ENCODE data around the gene TULP4. TPM values are rescaled to one million over a fixed set of nuclear protein-coding genes. Genes with fewer than 3 reads are reported as not detected.

The TULP4 gene
- total RNA-seq, 2 experiments from 2014 or later = 28.4 to 30.5 TPM

DNA sequence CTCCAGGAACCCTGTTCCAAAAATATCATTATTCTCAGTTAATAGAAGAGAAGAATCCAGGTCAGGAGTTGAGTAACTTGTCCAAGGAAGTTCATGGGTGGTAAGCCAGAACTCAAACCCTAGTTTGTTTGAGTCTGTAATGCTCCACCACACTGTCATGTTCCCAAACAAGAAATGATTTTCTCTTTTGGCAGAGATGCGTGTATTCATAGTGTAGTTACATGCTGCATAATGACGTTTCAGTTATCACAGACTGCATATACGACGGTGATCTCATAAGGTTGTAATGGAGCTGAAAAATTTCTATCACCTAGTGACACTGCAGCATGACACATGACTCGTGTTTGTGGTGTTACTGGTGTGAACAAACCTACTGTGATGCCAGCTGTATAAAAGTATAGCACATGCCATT, 102.6 kb downstream of the TULP4 start:
- Mint-ChIP-seq H3K9me3 (ENCODE audit: low read depth) (no peaks in the 10 kb centered on the region), H3K4me3 (no peak overlapping the region), H3K4me1 (no peaks in the 10 kb centered on the region), H3K27me3 (no peaks in the 10 kb centered on the region), H3K36me3 (peaks cover 3% of the 10 kb centered on the region), H3K27ac (no peak overlapping the region)
- ATAC-seq (no peak), DNase-seq (no peak)
- CTCF ChIA-PET = no interaction called here

- ATAC-seq (no peak), DNase-seq (no peak)
- Mint-ChIP-seq H3K27ac (no peak overlapping the region), H3K27me3 (no peaks in the 10 kb centered on the region), H3K36me3 (peaks cover 3% of the 10 kb centered on the region), H3K4me1 (no peaks in the 10 kb centered on the region), H3K9me3 (ENCODE audit: low read depth) (no peaks in the 10 kb centered on the region), H3K4me3 (no peak overlapping the region)
- CTCF ChIA-PET = no interaction called here
Measured at GRCh38 chr6:158415666-158416065, 103.4 kb downstream of the TULP4 start.

GRCh38 chr6:158416883-158417759, 104.9 kb downstream of the TULP4 start:
- Mint-ChIP-seq H3K27me3 (no peaks in the 10 kb centered on the region), H3K4me3 (no peak overlapping the region), H3K36me3 (peaks cover 3% of the 10 kb centered on the region), H3K4me1 (no peaks in the 10 kb centered on the region), H3K27ac (no peak overlapping the region), H3K9me3 (ENCODE audit: low read depth) (no peaks in the 10 kb centered on the region)
- CTCF ChIA-PET = interaction anchor here (0.7 to 1.9 kb wide), 3 partner anchors 15 to 196 kb away, joined by 4 to 10 read pairs (median 4); no protein-coding TSS in a partner anchor
- DNase-seq (no peak), ATAC-seq (no peak)

DNA sequence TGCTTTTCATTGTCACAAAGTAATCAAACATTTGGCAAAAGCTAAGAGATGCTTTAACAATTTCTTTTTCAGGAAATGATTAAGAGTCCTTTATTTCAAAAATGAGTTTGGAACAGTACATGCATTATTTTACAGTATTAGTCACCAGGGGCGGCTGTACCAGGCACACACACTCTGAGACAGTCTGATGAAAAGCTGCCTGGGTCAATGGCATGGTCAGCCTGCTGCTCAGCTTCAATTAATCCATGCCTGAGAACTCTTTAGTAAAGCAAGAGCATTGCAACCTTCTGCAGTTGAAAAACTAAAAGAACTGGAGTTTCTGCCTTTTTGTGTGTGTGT, 105.5 kb downstream of the TULP4 start:
- Mint-ChIP-seq H3K4me3 (no peak overlapping the region), H3K27me3 (no peaks in the 10 kb centered on the region), H3K27ac (no peak overlapping the region), H3K9me3 (ENCODE audit: low read depth) (no peaks in the 10 kb centered on the region), H3K36me3 (peaks cover 3% of the 10 kb centered on the region), H3K4me1 (no peaks in the 10 kb centered on the region)
- DNase-seq (no peak), ATAC-seq (no peak)
- CTCF ChIA-PET = interaction anchor here (0.7 to 1.9 kb wide), 5 partner anchors 9 to 792 kb away, joined by 3 to 10 read pairs (median 4); no protein-coding TSS in a partner anchor

DNA sequence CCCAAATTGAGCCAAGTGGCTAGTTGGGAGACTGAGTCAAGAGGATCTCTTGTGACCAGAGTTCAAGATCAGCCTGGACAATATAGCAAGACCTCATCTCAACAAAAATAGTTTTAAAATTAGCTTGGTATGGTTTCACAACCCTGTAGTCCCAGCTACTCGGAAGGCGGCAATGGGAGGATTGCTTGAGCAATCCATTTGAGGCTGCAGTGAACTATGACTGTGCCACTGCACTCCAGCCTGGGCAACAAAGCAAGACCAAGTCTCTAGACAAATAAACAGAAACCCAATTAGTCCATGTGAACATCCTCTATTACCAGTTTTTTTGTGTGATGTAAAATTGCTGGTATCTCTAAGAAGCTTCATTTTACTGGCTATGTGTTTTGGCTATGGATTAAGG, 106.2 kb downstream of the TULP4 start:
- no peaks in the 10 kb centered on the region for H3K27me3 Mint-ChIP-seq
- CTCF ChIA-PET = interaction anchor here (0.7 to 1.9 kb wide), 6 partner anchors 10 to 792 kb away, joined by 3 to 10 read pairs (median 3); no protein-coding TSS in a partner anchor
- H3K36me3 Mint-ChIP-seq = peaks cover 3% of the 10 kb centered on the region
- ATAC-seq = no peak
- H3K9me3 Mint-ChIP-seq (ENCODE audit: low read depth) = no peaks in the 10 kb centered on the region
- no peak overlapping the region for H3K4me3 Mint-ChIP-seq
- DNase-seq = no peak
- no peaks in the 10 kb centered on the region for H3K4me1 Mint-ChIP-seq
- no peak overlapping the region for H3K27ac Mint-ChIP-seq

GRCh38 chr6:158419339-158419909, 107.2 kb downstream of the TULP4 start:
- CTCF ChIA-PET = interaction anchor here (1.0 to 1.9 kb wide), 4 partner anchors 18 to 198 kb away, joined by 3 to 10 read pairs (median 4); no protein-coding TSS in a partner anchor

GRCh38 chr6:158421381-158421780, 109.1 kb downstream of the TULP4 start:
- Mint-ChIP-seq H3K27ac (no peak overlapping the region), H3K27me3 (no peaks in the 10 kb centered on the region), H3K9me3 (ENCODE audit: low read depth) (no peaks in the 10 kb centered on the region), H3K4me1 (no peaks in the 10 kb centered on the region), H3K36me3 (peaks cover 4% of the 10 kb centered on the region), H3K4me3 (no peak overlapping the region)
- ATAC-seq (no peak), DNase-seq (no peak)
- CTCF ChIA-PET = no interaction called here

More at GRCh38 chr6:158419339-158419909, 107.2 kb downstream of the TULP4 start:
- no peaks in the 10 kb centered on the region for H3K4me1 Mint-ChIP-seq
- no peaks in the 10 kb centered on the region for H3K27me3 Mint-ChIP-seq
- H3K36me3 Mint-ChIP-seq = peaks cover 3% of the 10 kb centered on the region
- H3K4me3 Mint-ChIP-seq = no peak overlapping the region
- H3K27ac Mint-ChIP-seq = no peak overlapping the region
- no peak for DNase-seq
- H3K9me3 Mint-ChIP-seq (ENCODE audit: low read depth) = no peaks in the 10 kb centered on the region
- ATAC-seq = no peak

DNA sequence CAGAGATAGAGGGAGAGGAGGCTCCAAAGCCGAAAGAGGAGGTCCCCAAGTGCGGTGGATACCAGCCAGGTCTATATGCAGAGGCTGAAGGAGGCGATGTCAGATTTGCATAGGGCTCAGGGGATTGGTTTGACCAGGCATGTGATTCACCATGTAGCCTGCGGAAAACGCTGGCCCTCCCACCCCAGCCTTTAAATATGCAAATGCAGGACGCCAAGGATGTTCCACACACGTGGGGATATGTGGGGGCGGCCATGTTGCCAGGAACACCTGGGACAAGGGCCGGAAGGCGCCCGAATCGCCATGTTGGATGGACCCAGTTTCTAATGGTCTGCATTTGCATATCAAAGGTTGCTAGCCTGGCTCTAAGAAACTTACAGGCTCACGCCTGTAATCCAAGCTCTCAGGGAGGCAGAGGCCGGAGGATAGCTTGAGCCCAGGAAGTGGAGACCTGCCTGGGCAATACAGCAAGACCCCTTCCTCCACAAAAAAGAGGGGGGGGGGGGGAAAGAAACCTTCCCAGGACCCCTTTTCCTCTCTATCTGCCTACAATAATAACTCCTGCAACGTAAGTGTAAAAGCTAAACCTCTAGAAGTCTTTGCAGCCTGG, 110.5 kb downstream of the TULP4 start:
- CTCF ChIA-PET = no interaction called here
- Mint-ChIP-seq H3K4me1 (no peaks in the 10 kb centered on the region), H3K4me3 (no peak overlapping the region), H3K9me3 (ENCODE audit: low read depth) (no peaks in the 10 kb centered on the region), H3K27me3 (no peaks in the 10 kb centered on the region), H3K36me3 (peaks cover 4% of the 10 kb centered on the region), H3K27ac (no peak overlapping the region)
- DNase-seq (no peak), ATAC-seq (no peak)

DNA sequence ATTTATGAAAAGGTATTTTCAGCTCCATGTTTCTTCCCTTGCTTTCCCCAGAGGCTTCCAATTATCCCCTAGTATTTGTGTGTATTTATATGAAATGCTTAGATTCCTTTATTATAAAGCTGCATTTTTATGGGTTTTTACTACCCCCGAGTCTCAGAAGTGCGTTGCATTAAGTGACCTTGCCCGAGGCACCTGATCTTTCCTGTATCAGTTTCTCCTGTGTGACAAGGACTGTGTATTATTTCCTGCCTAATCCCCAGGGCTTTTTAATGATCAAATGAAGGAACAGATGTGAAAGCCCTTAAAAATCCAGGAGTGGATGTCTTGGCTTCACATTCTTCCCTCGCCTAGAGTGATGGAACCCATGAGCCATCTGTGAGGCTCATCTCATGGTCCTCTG, 118.8 kb downstream of the TULP4 start:
- Mint-ChIP-seq H3K27ac (no peak overlapping the region), H3K4me1 (no peaks in the 10 kb centered on the region), H3K36me3 (peaks cover 1% of the 10 kb centered on the region), H3K27me3 (no peaks in the 10 kb centered on the region), H3K9me3 (ENCODE audit: low read depth) (no peaks in the 10 kb centered on the region), H3K4me3 (no peak overlapping the region)
- CTCF ChIA-PET = no interaction called here
- ATAC-seq (no peak), DNase-seq (no peak)

GRCh38 chr6:158431560-158431959, 119.3 kb downstream of the TULP4 start:
- no peaks in the 10 kb centered on the region for H3K9me3 Mint-ChIP-seq (ENCODE audit: low read depth)
- CTCF ChIA-PET = no interaction called here
- no peak overlapping the region for H3K4me3 Mint-ChIP-seq
- no peaks in the 10 kb centered on the region for H3K4me1 Mint-ChIP-seq
- no peaks in the 10 kb centered on the region for H3K27me3 Mint-ChIP-seq
- no peak for DNase-seq
- ATAC-seq = no peak
- H3K36me3 Mint-ChIP-seq = no peaks in the 10 kb centered on the region
- H3K27ac Mint-ChIP-seq = no peak overlapping the region

- Mint-ChIP-seq H3K4me1 (no peaks in the 10 kb centered on the region), H3K27ac (no peak overlapping the region), H3K4me3 (no peak overlapping the region), H3K9me3 (ENCODE audit: low read depth) (no peaks in the 10 kb centered on the region), H3K27me3 (no peaks in the 10 kb centered on the region), H3K36me3 (no peaks in the 10 kb centered on the region)
- ATAC-seq = no peak
- no peak for DNase-seq
- CTCF ChIA-PET = no interaction called here
Measured at GRCh38 chr6:158437571-158437970, 125.3 kb downstream of the TULP4 start.

DNA sequence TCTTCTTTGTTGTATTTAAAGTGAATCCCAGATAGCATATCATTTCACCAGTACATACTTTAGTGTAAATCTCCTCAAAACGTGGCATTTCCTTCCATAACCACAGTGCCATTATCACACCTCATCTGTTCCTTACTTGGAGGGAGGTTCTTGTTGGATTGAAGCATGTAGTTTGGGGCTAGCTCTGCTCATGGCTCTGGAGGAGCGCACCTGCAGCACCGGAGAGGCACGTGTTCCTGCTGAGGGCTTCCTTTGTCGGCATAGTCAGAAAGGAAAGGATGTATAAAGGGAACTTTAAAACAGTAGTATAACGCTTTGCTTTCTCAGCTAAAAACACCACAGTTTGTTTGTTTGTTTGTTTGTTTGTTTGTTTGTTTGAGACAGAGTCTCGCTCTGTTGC, 126.0 kb downstream of the TULP4 start:
- DNase-seq (no peak), ATAC-seq (no peak)
- H3K4me3 Mint-ChIP-seq = no peak overlapping the region
- H3K36me3 Mint-ChIP-seq = no peaks in the 10 kb centered on the region
- CTCF ChIA-PET = no interaction called here
- no peaks in the 10 kb centered on the region for H3K9me3 Mint-ChIP-seq (ENCODE audit: low read depth)
- no peaks in the 10 kb centered on the region for H3K4me1 Mint-ChIP-seq
- H3K27me3 Mint-ChIP-seq = no peaks in the 10 kb centered on the region
- no peak overlapping the region for H3K27ac Mint-ChIP-seq

DNA sequence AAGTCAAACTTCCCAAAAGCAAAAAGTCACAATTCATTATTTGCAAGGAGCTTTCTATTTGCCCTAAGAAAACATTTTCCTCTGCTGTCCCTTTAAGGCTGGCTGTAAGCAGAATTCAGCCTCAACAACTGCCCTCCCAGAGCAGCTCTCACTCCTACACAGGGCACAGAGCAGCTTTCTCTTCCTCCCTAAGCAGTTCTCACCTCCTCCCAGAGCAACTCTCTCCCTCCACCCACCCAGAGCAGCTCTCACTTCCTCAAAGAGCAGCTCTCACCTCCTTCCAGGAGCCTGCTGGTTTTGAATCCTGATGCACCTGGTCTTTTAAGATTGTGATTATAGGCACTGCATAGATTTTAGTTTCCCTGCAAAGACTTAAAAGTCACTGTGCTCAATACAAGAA, 127.0 kb downstream of the TULP4 start:
- DNase-seq = no peak
- CTCF ChIA-PET = no interaction called here
- no peak for ATAC-seq
- H3K27ac Mint-ChIP-seq = no peak overlapping the region
- no peak overlapping the region for H3K4me3 Mint-ChIP-seq
- H3K27me3 Mint-ChIP-seq = no peaks in the 10 kb centered on the region
- H3K4me1 Mint-ChIP-seq = no peaks in the 10 kb centered on the region
- no peaks in the 10 kb centered on the region for H3K36me3 Mint-ChIP-seq
- no peaks in the 10 kb centered on the region for H3K9me3 Mint-ChIP-seq (ENCODE audit: low read depth)
